ENCODE measurements around the gene SEC24C. TPM values are rescaled to one million over a fixed set of nuclear protein-coding genes. Genes with fewer than 3 reads are reported as not detected.
"Not testable (repeated sequence)": the region's sequence is repeated elsewhere in the genome, so short reads cannot be mapped to it uniquely, and the experiment has no call there.

Gene SEC24C
- total RNA-seq, 1 experiment from 2014 or later: 74.9 TPM

DNA sequence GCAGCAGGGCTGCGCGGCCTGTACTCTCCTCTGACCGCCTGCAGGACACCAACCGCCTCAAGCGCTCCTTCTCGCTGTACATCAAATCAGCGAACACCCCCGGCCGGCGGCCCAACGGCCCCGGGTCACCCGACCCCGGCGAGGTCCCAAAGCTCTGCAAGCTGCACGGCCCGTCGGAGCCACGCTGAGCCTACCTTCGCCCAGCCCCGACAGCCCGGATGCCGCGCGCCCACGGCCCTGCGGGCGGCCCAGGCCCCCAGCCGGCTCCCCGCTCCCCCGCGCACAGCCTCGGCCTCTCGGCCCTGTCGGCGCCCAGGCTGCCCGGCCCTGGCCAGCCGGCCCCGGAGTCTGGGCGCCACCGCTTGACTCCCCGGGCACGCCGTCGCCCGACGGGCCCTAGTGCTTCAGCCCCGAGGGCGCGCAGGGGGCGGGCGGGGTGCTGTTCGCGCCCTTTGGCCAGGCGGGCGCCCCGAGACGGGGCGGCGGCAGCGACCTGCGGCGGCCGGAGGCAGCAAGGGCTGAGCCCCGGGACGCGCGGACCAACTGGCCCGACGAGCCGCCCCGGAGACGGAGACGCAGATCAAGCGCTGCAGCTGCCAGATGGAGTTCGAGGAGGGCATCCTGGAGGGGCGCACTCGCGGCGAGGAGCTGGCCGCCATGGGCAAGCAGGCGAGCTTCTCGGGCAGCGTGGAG is 11.1 kb upstream of the SEC24C start:
- Histone ChIP-seq H3K27ac (ENCODE audit: low read depth, low read length, poor library complexity, severe bottlenecking) (no peak overlapping the region), H3K9me3 (ENCODE audit: low read depth, low read length, poor library complexity, severe bottlenecking) (no peaks in the 10 kb centered on the region), H3K4me1 (ENCODE audit: insufficient read depth, low read length, poor library complexity, severe bottlenecking) (no peaks in the 10 kb centered on the region), H3K4me3 (ENCODE audit: low read depth, low read length, poor library complexity, severe bottlenecking) (no peak overlapping the region), H3K27me3 (replicated peaks; ENCODE audit: insufficient read depth, low read depth, low read length, poor library complexity) (no peaks in the 10 kb centered on the region), H3K36me3 (ENCODE audit: insufficient read depth, low read length, poor library complexity, severe bottlenecking) (peaks cover 11% of the 10 kb centered on the region)
- TF ChIP-seq, protein P1, sequence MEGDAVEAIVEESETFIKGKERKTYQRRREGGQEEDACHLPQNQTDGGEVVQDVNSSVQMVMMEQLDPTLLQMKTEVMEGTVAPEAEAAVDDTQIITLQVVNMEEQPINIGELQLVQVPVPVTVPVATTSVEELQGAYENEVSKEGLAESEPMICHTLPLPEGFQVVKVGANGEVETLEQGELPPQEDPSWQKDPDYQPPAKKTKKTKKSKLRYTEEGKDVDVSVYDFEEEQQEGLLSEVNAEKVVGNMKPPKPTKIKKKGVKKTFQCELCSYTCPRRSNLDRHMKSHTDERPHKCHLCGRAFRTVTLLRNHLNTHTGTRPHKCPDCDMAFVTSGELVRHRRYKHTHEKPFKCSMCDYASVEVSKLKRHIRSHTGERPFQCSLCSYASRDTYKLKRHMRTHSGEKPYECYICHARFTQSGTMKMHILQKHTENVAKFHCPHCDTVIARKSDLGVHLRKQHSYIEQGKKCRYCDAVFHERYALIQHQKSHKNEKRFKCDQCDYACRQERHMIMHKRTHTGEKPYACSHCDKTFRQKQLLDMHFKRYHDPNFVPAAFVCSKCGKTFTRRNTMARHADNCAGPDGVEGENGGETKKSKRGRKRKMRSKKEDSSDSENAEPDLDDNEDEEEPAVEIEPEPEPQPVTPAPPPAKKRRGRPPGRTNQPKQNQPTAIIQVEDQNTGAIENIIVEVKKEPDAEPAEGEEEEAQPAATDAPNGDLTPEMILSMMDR (conservative IDR thresholded peaks at IDR 0.05; ENCODE audit: low read depth, low read length): no peak
- TF ChIP-seq EZH2 (IDR thresholded peaks at IDR 0.05; ENCODE audit: borderline replicate concordance, low read depth, low read length, poor library complexity, severe bottlenecking): no peak
- DNase-seq (ENCODE audit: low spot score): no peak
- ChIA-PET POLR2A (ENCODE audit: low non-redundant PET) (no interaction called here), CTCF (interaction anchor here (0.6 kb wide), 1 partner anchor 642 kb away, joined by 3 read pairs; no protein-coding TSS in a partner anchor)
- intact Hi-C loops (cut with micrococcal nuclease; ENCODE audit: unreplicated experiment): no loop called here
- BruUV-seq (replicated peaks): no TSS peak

DNA sequence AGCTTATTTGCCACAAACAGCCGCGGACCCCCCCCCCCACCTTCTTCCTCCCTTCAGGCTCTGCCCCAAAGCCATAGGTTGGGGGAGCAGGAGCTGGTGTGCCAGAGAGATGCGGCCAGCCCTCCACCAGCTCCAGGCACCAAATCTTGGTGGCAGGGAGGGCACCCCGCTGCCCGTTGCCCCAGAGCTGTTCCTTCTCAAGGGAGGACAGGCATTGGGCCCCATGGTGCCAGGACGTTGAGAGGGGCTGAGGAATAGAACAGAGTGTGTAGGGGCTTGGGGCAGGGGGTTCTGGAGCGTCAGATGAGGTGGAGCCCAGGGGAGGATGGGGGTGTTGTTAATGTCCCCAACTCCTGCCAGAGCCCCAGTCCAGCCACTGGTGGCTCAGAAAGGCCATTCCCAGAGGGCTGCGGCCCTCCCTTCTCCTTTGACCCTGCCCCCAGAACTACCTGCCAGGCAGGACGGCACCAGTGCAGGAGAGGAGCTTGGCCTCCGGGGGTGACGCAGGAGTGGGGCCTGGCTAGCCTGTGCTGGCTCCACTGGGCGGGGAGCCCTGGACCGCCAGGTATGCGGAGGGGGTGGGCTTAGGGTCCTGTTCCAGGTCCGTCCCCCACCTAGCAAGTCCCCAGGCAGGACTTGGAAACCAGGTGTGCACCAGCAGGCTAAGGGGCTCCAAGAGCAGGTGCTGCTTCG is 10.0 kb upstream of the SEC24C start:
- Histone ChIP-seq H3K36me3 (ENCODE audit: insufficient read depth, low read length, poor library complexity, severe bottlenecking) (peaks cover 9% of the 10 kb centered on the region), H3K9me3 (ENCODE audit: low read depth, low read length, poor library complexity, severe bottlenecking) (no peaks in the 10 kb centered on the region), H3K27ac (ENCODE audit: low read depth, low read length, poor library complexity, severe bottlenecking) (no peak overlapping the region), H3K27me3 (replicated peaks; ENCODE audit: insufficient read depth, low read depth, low read length, poor library complexity) (no peaks in the 10 kb centered on the region), H3K4me1 (ENCODE audit: insufficient read depth, low read length, poor library complexity, severe bottlenecking) (no peaks in the 10 kb centered on the region), H3K4me3 (ENCODE audit: low read depth, low read length, poor library complexity, severe bottlenecking) (no peak overlapping the region)
- DNase-seq (ENCODE audit: low spot score): no peak
- TF ChIP-seq, protein P1 (conservative IDR thresholded peaks at IDR 0.05; ENCODE audit: low read depth, low read length): no peak
- no peak for TF ChIP-seq EZH2 (IDR thresholded peaks at IDR 0.05; ENCODE audit: borderline replicate concordance, low read depth, low read length, poor library complexity, severe bottlenecking)
- intact Hi-C loops (cut with micrococcal nuclease; ENCODE audit: unreplicated experiment): no loop called here
- no TSS peak for BruUV-seq (replicated peaks)
- CTCF ChIA-PET: no interaction called here
- POLR2A ChIA-PET (ENCODE audit: low non-redundant PET): no interaction called here

DNA sequence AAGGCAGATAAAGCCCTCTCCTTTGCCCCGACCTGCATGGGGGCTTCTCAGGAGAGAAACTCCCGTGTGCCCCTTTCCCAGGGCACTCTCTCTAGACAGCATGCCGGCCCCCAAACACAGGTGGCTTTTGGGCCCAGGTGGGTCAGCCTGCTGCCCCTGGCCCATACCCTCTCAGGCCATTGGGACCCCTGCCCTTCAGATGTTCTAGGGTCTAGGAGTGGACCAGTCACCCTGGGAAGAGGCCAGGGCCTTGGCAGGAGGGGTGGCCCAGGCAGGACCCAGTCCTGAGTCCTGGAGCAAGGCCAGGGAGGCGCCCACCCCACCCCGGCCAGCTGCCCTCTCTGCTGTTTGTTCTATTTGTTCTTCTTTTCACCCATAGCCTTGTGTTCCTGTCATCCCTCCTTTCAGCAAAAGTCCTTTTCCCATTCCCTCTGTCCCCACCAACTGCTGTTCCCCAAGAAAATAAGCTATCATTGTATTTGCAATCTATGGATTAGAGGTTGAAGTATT is 9.3 kb upstream of the SEC24C start:
- Histone ChIP-seq H3K4me1 (ENCODE audit: insufficient read depth, low read length, poor library complexity, severe bottlenecking) (no peaks in the 10 kb centered on the region), H3K4me3 (ENCODE audit: low read depth, low read length, poor library complexity, severe bottlenecking) (no peak overlapping the region), H3K27ac (ENCODE audit: low read depth, low read length, poor library complexity, severe bottlenecking) (no peak overlapping the region), H3K36me3 (ENCODE audit: insufficient read depth, low read length, poor library complexity, severe bottlenecking) (peaks cover 9% of the 10 kb centered on the region), H3K27me3 (replicated peaks; ENCODE audit: insufficient read depth, low read depth, low read length, poor library complexity) (no peaks in the 10 kb centered on the region), H3K9me3 (ENCODE audit: low read depth, low read length, poor library complexity, severe bottlenecking) (no peaks in the 10 kb centered on the region)
- intact Hi-C loops (cut with micrococcal nuclease; ENCODE audit: unreplicated experiment): no loop called here
- ChIA-PET POLR2A (ENCODE audit: low non-redundant PET) (no interaction called here), CTCF (no interaction called here)
- BruUV-seq (replicated peaks): no TSS peak
- DNase-seq (ENCODE audit: low spot score): no peak
- TF ChIP-seq, protein P1 (conservative IDR thresholded peaks at IDR 0.05; ENCODE audit: low read depth, low read length): no peak
- no peak for TF ChIP-seq EZH2 (IDR thresholded peaks at IDR 0.05; ENCODE audit: borderline replicate concordance, low read depth, low read length, poor library complexity, severe bottlenecking)

DNA sequence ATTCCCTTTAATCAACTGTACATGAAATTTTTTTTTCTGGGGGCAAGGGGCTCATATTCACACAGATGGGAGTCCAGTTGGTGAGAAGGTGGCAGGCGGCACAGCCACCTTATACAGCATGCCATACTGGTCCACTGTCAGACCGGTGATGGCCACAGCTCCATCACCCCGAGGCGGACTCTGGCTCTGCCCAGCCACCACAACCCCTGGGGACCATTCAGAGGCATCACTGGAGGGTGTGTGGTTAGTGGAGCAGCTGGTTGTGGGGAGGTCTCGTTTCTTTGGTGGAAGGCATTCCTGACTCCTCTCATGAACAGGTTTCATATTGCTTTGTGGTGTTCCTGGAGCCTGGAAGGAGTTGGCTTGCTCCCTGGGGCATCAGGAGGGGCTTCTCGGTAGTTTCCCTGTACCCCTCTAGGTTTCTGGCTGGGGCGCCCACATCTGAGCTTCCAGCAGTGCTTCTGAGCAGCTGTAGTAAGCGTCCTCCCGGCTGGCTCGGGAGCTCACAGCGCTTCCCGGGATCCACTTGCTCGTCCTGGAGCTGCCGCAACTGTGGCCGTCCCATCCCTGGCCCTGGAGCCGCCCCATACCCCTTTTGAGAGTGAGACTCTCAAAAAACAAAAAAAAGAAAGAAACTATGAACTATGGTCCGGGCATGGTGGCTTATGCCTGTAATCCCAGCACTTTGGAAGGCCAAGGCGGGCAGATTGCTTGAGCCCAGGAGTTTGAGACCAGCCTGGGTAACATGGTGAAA is 3.5 kb upstream of the SEC24C start:
- intact Hi-C loops (cut with micrococcal nuclease; ENCODE audit: unreplicated experiment); H3K27ac ChIP-seq (ENCODE audit: low read depth, low read length, poor library complexity, severe bottlenecking); H3K36me3 ChIP-seq (ENCODE audit: insufficient read depth, low read length, poor library complexity, severe bottlenecking); DNase-seq (ENCODE audit: low spot score); H3K4me1 ChIP-seq (ENCODE audit: insufficient read depth, low read length, poor library complexity, severe bottlenecking); BruUV-seq (replicated peaks); CTCF ChIA-PET; H3K9me3 ChIP-seq (ENCODE audit: low read depth, low read length, poor library complexity, severe bottlenecking); H3K4me3 ChIP-seq (ENCODE audit: low read depth, low read length, poor library complexity, severe bottlenecking); POLR2A ChIA-PET (ENCODE audit: low non-redundant PET); H3K27me3 ChIP-seq (replicated peaks; ENCODE audit: insufficient read depth, low read depth, low read length, poor library complexity): not testable (repeated sequence)
